ENCODE data around the gene MVB12B.
"Not testable (repeated sequence)": the region's sequence is repeated elsewhere in the genome, so short reads cannot be mapped to it uniquely, and the experiment has no call there.

MVB12B gene

GRCh38 chr9:126540398-126540797, 213.8 kb downstream of the MVB12B start:
- not testable (repeated sequence) for DNase-seq (ENCODE audit: low spot score)

GRCh38 chr9:126543490-126543889, 216.9 kb downstream of the MVB12B start:
- no peak for DNase-seq (ENCODE audit: low spot score)

- DNase-seq (ENCODE audit: low spot score): no peak
Observed at GRCh38 chr9:126545106-126545505, 218.5 kb downstream of the MVB12B start.

GRCh38 chr9:126546036-126546435, 219.4 kb downstream of the MVB12B start:
- no peak for DNase-seq (ENCODE audit: low spot score)

- DNase-seq (ENCODE audit: low spot score): no peak
Observed at GRCh38 chr9:126548312-126548711, 221.7 kb downstream of the MVB12B start.

DNA sequence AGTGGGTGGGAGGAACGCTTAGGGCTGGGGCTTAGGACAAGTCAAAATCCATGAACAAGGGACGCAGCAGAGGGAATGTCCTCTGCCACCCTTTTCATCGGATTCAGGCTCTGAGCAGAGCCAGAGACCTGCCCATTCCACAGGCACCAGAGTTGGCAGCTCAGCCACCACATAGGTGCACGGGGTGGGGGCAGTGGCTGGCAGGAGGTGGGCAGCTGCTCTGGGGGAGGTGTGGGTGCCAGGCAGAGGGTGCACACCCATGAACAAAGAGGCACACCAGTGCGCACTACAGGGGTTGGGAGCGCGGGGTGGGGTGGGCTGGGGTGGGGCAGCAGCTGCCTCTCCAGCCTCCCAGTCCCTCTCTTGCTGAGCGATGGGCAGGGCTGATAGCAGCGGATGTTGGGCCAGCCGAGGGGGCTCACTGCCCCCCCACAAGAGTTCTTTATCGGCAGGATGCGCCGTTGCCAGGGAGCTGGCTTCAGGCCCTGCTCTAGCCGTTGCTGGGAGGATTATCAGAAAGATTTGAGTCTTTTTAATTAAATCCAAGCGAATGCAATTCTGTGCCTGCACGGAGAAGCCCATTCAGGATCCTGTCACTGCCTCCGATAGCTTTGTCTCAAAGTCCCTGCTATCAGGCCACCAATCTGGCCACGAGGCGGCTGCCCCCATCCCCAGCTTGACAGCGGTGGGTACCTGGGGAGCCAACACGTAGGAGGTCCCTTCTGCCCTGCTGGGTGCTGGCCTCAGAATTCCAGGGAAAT, 222.8 kb downstream of the MVB12B start:
- DNase-seq (ENCODE audit: low spot score): no peak

DNA sequence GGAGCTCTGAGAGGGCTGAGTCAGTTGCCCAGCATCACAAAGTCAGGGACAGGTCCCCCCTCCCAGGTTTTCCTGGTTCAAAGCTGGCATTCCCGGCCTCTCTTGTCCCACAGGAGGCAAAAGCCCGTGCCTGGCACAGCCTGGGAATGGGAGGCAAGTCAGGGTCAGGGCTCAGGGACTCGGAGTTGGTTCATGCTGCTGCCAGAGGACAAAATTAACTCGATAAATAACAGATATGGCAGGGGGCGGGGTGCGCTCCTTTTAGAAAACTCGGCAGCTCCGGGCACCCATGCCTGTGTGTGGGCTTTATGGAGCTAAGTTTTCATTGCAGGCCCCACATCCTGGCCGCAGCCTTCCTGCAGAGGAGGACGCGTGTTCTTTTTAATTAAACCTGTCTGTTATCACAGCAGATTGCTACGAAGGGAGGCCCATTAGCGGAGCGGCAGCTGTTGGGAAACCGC, 224.3 kb downstream of the MVB12B start:
- DNase-seq (ENCODE audit: low spot score): no peak

DNA sequence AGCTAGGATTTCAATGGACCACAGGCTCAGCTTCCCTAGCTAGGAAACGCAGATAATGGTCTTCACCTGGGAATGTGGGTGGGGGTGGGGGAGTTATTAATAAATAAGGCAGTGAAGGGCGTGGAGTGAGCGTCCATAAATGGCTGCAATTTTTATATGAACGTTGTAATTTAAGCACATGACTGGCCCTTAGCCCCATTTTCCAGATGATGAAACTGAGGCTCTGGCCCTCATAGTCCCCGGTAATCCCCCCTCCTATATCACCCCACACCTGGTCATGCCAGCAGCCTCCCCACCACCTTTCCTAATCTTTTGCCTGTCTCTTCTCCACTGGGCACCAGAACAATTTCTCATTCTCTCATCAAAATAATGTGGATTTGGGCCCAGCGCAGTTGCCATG, 225.2 kb downstream of the MVB12B start:
- DNase-seq (ENCODE audit: low spot score): no peak

DNA sequence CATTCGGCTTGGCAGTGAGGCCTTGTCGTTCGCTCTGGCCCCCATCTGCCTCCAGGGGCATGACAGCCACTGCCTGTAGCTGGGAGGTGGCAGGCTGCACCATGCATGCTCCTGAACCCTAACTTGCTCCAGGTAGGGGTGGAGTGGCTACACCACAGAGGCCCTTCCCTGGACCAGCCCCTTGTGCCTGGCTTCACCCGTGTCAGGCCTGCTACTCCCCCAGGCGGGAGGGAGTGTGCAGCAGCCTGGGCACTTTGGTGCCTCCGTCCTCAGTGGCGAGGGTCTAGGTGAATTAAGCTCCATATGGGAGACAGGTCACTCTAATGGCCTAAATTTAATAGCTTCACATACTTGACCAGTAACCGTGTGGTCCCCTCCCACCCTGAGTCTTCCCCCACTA, 227.7 kb downstream of the MVB12B start:
- DNase-seq (ENCODE audit: low spot score): no peak

GRCh38 chr9:126555421-126555820, 228.8 kb downstream of the MVB12B start:
- DNase-seq (ENCODE audit: low spot score): not testable (repeated sequence)
